A549 (cell line): ENCODE data around the gene XKR7.

Experiments used
- ESRRA ChIP-seq: fragments of 150-350 bp; IDR thresholded peaks from 2 replicates; pipeline ENCODE4 v1.6.1; 2014; ENCODE audit warnings: mild to moderate bottlenecking, low read length, borderline replicate concordance
- SREBF2 ChIP-seq: fragments of 450-650 bp; IDR thresholded peaks from 2 replicates; pipeline ENCODE4 v1.6.1; 2014; ENCODE audit warnings: mild to moderate bottlenecking, moderate library complexity
- TF ChIP-seq, protein P1 (sequence below): IDR thresholded peaks from 2 replicates; pipeline ENCODE4 v1.6.1; 2012
- TF ChIP-seq, protein P2 (sequence below): fragments of >200 bp; sonication (Bioruptor Twin); formaldehyde crosslinking; IDR thresholded peaks from 3 replicates; pipeline ENCODE4 v1.5.1; 2016

DNA sequence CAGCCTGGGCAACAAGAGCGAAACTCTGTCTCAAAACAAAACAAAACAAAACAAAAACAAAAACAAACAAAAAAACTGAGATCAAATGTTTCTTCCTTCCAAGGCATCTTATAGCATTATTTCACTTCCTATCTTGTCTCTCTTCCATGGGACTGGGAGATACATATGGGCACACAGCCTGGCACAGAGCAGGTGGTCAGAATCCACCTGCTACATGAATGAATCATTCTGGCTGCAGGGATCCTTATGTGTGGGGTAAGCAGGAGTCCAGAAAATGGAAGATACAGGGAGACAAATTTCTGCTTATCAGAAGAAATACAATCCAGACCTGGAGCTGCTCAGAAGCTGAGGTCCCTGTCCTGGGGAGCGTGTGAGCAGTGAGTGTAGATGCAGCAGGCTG lies 24.1 kb downstream of the XKR7 start:
- TF ChIP-seq ESRRA, result no peak
- TF ChIP-seq, protein P1, sequence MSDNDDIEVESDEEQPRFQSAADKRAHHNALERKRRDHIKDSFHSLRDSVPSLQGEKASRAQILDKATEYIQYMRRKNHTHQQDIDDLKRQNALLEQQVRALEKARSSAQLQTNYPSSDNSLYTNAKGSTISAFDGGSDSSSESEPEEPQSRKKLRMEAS, result no peak
- TF ChIP-seq, protein P2, sequence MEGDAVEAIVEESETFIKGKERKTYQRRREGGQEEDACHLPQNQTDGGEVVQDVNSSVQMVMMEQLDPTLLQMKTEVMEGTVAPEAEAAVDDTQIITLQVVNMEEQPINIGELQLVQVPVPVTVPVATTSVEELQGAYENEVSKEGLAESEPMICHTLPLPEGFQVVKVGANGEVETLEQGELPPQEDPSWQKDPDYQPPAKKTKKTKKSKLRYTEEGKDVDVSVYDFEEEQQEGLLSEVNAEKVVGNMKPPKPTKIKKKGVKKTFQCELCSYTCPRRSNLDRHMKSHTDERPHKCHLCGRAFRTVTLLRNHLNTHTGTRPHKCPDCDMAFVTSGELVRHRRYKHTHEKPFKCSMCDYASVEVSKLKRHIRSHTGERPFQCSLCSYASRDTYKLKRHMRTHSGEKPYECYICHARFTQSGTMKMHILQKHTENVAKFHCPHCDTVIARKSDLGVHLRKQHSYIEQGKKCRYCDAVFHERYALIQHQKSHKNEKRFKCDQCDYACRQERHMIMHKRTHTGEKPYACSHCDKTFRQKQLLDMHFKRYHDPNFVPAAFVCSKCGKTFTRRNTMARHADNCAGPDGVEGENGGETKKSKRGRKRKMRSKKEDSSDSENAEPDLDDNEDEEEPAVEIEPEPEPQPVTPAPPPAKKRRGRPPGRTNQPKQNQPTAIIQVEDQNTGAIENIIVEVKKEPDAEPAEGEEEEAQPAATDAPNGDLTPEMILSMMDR, result no peak
- TF ChIP-seq SREBF2, result no peak
